A549 (cell line): ENCODE results near the gene RER1. TPM values are rescaled to one million over a fixed set of nuclear protein-coding genes. Genes with fewer than 3 reads are reported as not detected.

ENCODE experiments used
- ATAC-seq, 2 experiments: fragments of 200-7000 bp in 1 of 2; fragments of >200 bp in 1 of 2; cut with Nextera tagmentation in 1 of 2; cut with Tn5 transposase in 1 of 2; 3 replicates each; pipeline versions ENCODE4 v1.8.0 to v1.9.1; 2018 to 2020; ENCODE audit warnings: mild to moderate bottlenecking in 1 of 2, moderate library complexity in 1 of 2
- CTCF ChIA-PET: fragments of 300-600 bp; sonication (Branson Sonifier 250); formaldehyde crosslinking; extraction: SDS; loops from one replicate; lab custom pipeline; 2021; ENCODE audit warnings: antibody characterized with exemption, inconsistent platforms; lab: Yijun Ruan, JAX
- POLR2A ChIA-PET: fragments of 350-600 bp; formaldehyde crosslinking; extraction: SDS; loops from one replicate; lab custom pipeline; 2021; ENCODE audit warnings: antibody characterized with exemption, inconsistent platforms; lab: Yijun Ruan, JAX
- DNase-seq, 2 experiments: peaks; one replicate each; pipeline versions ENCODE4 v3.0.0 to v3.0.0-alpha.2; 2011 to 2016; ENCODE audit warnings: low read depth in 1 of 2, low spot score in 1 of 2
- FAIRE-seq: peaks from 2 replicates; lab custom pipeline; 2011; peaks lifted over from hg19 to GRCh38; lab: Jason Lieb, UNC
- H3K27ac ChIP-seq, 2 experiments: fragments of >200 bp; sonication (Bioruptor Twin); formaldehyde crosslinking; 3 replicates each; pipeline ENCODE4 v1.5.1; 2016 to 2017
- H3K4me1 ChIP-seq: fragments of >200 bp; sonication (Bioruptor Twin); formaldehyde crosslinking; 3 replicates; pipeline ENCODE4 v1.6.1; 2016
- H3K4me2 ChIP-seq: fragments of >200 bp; sonication (Bioruptor Twin); formaldehyde crosslinking; 3 replicates; pipeline ENCODE4 v1.6.1; 2016
- H3K4me3 ChIP-seq: fragments of >200 bp; sonication (Bioruptor Twin); formaldehyde crosslinking; 3 replicates; pipeline ENCODE4 v1.5.1; 2016
- H3K9me3 ChIP-seq: fragments of >200 bp; sonication (Bioruptor Twin); formaldehyde crosslinking; 3 replicates; pipeline ENCODE4 v1.6.1; 2016
- BHLHE40 ChIP-seq: IDR thresholded peaks from 2 replicates; pipeline ENCODE4 v1.6.1; 2012; ENCODE audit warnings: low read depth, low read length, inconsistent platforms
- CBX2 ChIP-seq: fragments of 200-600 bp; sonication (generic); IDR thresholded peaks from 2 replicates; pipeline ENCODE4 v1.6.1; 2016; ENCODE audit warnings: low read depth, mild to moderate bottlenecking, borderline replicate concordance
- CBX8 ChIP-seq: fragments of 200-600 bp; sonication (generic); IDR thresholded peaks from 2 replicates; pipeline ENCODE4 v1.6.1; 2016
- EHMT2 ChIP-seq: fragments of 200-600 bp; sonication (generic); IDR thresholded peaks from 2 replicates; pipeline ENCODE4 v1.6.1; 2016; ENCODE audit warnings: antibody characterized with exemption, low read depth, mild to moderate bottlenecking, moderate library complexity
- ESRRA ChIP-seq: fragments of 150-350 bp; IDR thresholded peaks from 2 replicates; pipeline ENCODE4 v1.6.1; 2014; ENCODE audit warnings: mild to moderate bottlenecking, low read length, borderline replicate concordance
- HDAC2 ChIP-seq: fragments of 200-600 bp; sonication (generic); IDR thresholded peaks from 2 replicates; pipeline ENCODE4 v1.6.1; 2016
- KDM1A ChIP-seq: fragments of 200-600 bp; sonication (generic); IDR thresholded peaks from 2 replicates; pipeline ENCODE4 v1.6.1; 2016; ENCODE audit warnings: low read depth, mild to moderate bottlenecking
- KDM5A ChIP-seq: fragments of 200-600 bp; sonication (generic); IDR thresholded peaks from 2 replicates; pipeline ENCODE4 v1.6.1; 2016; ENCODE audit warnings: antibody characterized with exemption, mild to moderate bottlenecking
- NFE2L2 ChIP-seq: fragments of 150-350 bp; conservative IDR thresholded peaks from 2 replicates; pipeline ENCODE4 v1.6.1; 2014; ENCODE audit warnings: low read length
- POLR2A ChIP-seq: IDR thresholded peaks from 2 replicates; pipeline ENCODE4 v1.6.1; 2012; ENCODE audit warnings: mild to moderate bottlenecking, low read length
- RAD21 ChIP-seq, 2 experiments: fragments of >200 bp in 1 of 2; sonication (Bioruptor Twin) in 1 of 2; formaldehyde crosslinking in 1 of 2; IDR thresholded peaks in 1 of 2; conservative IDR thresholded peaks in 1 of 2; 2 replicates in 1 of 2; 3 replicates in 1 of 2; pipeline ENCODE4 v1.6.1; 2012 to 2018; ENCODE audit warnings: inconsistent platforms in 1 of 2
- RNF2 ChIP-seq: fragments of 200-600 bp; sonication (generic); IDR thresholded peaks from 2 replicates; pipeline ENCODE4 v1.6.1; 2016; ENCODE audit warnings: low read depth, mild to moderate bottlenecking, antibody characterized with exemption, moderate library complexity, borderline replicate concordance
- SMC3 ChIP-seq: fragments of >200 bp; sonication (Bioruptor Twin); formaldehyde crosslinking; IDR thresholded peaks from 3 replicates; pipeline ENCODE4 v1.6.1; 2018; ENCODE audit warnings: inconsistent platforms
- SREBF2 ChIP-seq: fragments of 450-650 bp; IDR thresholded peaks from 2 replicates; pipeline ENCODE4 v1.6.1; 2014; ENCODE audit warnings: mild to moderate bottlenecking, moderate library complexity
- ZC3H11A ChIP-seq: fragments of 450-650 bp; IDR thresholded peaks from 2 replicates; pipeline ENCODE4 v1.6.1; 2014; ENCODE audit warnings: antibody characterized with exemption, mild to moderate bottlenecking
- WGBS: methylation state at CpG from one replicate; pipeline ENCODE4 v1.1.6; 2017; ENCODE audit errors: missing lambda C conversion rate; 5-methylcytosine and 5-hydroxymethylcytosine counted together
- polyA plus RNA-seq, 4 experiments: library from polyadenylated mRNA; depleted of rRNA in 3 of 4; stranded (reverse); fragments of >200 nt; fragmentation: RNase III in 1 of 4; extraction: RNeasy Plus Mini Kit Qiagen cat#74134 plus additional on column Dnase treatment in 1 of 4; gene quantifications; 2 replicates in 3 of 4; 3 replicates in 1 of 4; pipeline ENCODE4 v1.2.3, GENCODE V29; 2011 to 2017
- TF ChIP-seq, protein P1 (sequence below): IDR thresholded peaks from 2 replicates; pipeline ENCODE4 v1.6.1; 2012
- TF ChIP-seq, protein P2 (sequence below): fragments of >200 bp; sonication (Bioruptor Twin); formaldehyde crosslinking; IDR thresholded peaks from 2 replicates; pipeline ENCODE4 v1.6.1; 2016
- TF ChIP-seq, protein P3 (sequence below): fragments of 250-450 bp; sonication (Bioruptor Pico); IDR thresholded peaks from 2 replicates; pipeline ENCODE4 v1.5.0; 2020; ENCODE audit warnings: low read depth, mild to moderate bottlenecking, moderate library complexity
- TF ChIP-seq, protein P4 (sequence below): fragments of 450-650 bp; IDR thresholded peaks from 2 replicates; pipeline ENCODE4 v1.6.1; 2014; ENCODE audit warnings: antibody characterized with exemption
- TF ChIP-seq, protein P5 (sequence below): IDR thresholded peaks from 2 replicates; pipeline ENCODE4 v1.6.1; 2012
- TF ChIP-seq, protein P6 (sequence below): fragments of 150-350 bp; IDR thresholded peaks from 2 replicates; pipeline ENCODE4 v1.6.1; 2014; ENCODE audit warnings: low read depth, mild to moderate bottlenecking, low read length

RER1 gene
- polyA plus RNA-seq, 2 of the 4 experiments (the other 2 are of a cell fraction): 72.3 to 213 TPM

DNA sequence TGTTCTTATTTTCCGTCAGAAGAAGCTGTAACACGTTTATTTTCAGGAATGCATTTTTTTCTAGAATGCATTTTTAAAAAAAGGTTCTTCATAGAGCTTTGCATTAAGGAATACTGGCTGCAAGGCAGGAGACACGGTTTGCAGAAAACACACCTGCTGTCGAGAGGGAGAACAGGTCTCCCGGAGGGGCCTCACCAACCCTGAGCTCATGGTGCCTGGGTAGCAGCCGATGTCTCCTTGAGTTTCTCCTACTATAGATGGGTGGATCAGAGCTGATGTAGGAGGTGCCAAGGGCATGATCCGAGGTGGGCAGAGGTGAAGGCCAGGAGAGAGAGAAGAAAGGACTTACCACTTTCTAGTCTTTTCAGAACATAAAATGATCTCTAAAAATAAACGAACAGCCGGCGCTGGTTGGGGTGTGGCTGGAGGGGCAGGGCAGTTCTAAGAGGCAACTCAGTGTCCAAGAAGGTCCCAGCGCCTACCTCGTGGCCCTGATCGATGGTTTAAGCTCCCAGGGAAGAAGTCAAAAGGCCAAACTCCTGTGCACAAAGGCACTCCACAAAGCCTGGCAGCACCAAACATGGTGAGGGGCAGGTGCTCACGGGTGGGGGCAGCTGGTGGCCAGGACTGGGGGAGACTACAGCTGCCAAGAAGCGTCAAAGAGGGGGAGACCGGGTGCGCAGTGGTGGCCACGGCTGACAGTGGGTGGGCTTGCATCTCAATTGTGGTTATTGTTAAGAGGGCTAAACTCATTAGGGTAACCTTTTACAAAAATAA, 12.5 kb upstream of the RER1 start:
- no peak for ATAC-seq
- Histone ChIP-seq H3K27ac (no peak overlapping the region), H3K4me2 (no peak overlapping the region), H3K4me1 (no peaks in the 10 kb centered on the region), H3K4me3 (no peak overlapping the region), H3K9me3 (no peaks in the 10 kb centered on the region)
- CTCF ChIA-PET: interaction anchor here (16.3 kb wide), 1 partner anchor 180 kb away, joined by 267 read pairs; the partner anchor contains the start of gene FAAP20
- WGBS: 77% methylated on average over 18 of the region's 18 CpGs
- TF ChIP-seq KDM1A: no peak
- no peak for TF ChIP-seq CBX2
- no peak for TF ChIP-seq ESRRA
- TF ChIP-seq CBX8: no peak
- TF ChIP-seq SREBF2: no peak
- TF ChIP-seq EHMT2: no peak
- no peak for TF ChIP-seq ZC3H11A
- TF ChIP-seq KDM5A: no peak
- TF ChIP-seq, protein P1, sequence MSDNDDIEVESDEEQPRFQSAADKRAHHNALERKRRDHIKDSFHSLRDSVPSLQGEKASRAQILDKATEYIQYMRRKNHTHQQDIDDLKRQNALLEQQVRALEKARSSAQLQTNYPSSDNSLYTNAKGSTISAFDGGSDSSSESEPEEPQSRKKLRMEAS: no peak
- TF ChIP-seq, protein P2, sequence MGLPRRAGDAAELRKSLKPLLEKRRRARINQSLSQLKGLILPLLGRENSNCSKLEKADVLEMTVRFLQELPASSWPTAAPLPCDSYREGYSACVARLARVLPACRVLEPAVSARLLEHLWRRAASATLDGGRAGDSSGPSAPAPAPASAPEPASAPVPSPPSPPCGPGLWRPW: no peak
- no peak for TF ChIP-seq NFE2L2
- DNase-seq: no peak
- POLR2A ChIA-PET: no interaction called here
- no peak for FAIRE-seq

DNA sequence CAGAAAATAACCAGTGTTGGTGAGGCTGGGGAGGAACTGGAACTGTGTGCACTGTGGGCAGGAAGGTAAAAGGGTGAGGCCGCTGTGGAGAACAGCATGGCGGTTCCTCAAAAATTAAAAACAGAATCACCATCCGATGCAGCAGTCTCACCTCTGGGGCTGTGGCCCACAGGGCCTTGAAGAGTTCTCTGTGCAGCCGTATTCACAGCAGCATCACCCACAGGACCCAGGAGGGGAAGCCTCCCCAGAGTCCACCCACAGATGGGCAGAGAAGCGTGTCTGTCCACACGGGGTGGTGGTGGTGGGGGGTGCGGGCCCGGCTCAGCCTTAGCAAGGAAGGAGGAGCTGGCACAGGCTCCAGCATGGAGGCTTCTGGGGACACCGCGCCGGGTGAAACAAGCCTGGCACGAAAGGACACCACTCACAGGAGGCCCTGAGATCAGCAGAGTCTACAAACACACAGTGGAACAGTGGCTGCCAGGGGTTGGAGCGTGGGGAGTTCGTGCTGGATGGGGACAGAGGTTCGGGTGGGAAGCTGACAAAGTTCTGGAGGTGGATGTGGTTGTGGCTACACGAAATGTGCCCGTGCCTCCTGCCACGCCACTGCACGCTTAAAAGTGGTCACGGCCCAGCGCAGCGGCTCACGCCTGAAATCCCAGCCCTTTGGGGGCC, 11.8 kb upstream of the RER1 start:
- Histone ChIP-seq H3K4me2 (no peak overlapping the region), H3K4me3 (no peak overlapping the region), H3K27ac (no peak overlapping the region), H3K9me3 (no peaks in the 10 kb centered on the region), H3K4me1 (no peaks in the 10 kb centered on the region)
- TF ChIP-seq RNF2 (no peak), BHLHE40 (no peak), CBX2 (no peak), RAD21 (conservative IDR thresholded peaks at IDR 0.05 in 1 of 2, IDR thresholded peaks at IDR 0.05 in 1 of 2) (no peak), SMC3 (no peak), HDAC2 (no peak), POLR2A (no peak), KDM1A (no peak), SREBF2 (no peak)
- TF ChIP-seq, protein P3, sequence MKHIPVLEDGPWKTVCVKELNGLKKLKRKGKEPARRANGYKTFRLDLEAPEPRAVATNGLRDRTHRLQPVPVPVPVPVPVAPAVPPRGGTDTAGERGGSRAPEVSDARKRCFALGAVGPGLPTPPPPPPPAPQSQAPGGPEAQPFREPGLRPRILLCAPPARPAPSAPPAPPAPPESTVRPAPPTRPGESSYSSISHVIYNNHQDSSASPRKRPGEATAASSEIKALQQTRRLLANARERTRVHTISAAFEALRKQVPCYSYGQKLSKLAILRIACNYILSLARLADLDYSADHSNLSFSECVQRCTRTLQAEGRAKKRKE (CRISPR knock-in tag): no peak
- TF ChIP-seq, protein P4, sequence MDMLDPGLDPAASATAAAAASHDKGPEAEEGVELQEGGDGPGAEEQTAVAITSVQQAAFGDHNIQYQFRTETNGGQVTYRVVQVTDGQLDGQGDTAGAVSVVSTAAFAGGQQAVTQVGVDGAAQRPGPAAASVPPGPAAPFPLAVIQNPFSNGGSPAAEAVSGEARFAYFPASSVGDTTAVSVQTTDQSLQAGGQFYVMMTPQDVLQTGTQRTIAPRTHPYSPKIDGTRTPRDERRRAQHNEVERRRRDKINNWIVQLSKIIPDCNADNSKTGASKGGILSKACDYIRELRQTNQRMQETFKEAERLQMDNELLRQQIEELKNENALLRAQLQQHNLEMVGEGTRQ: no peak
- TF ChIP-seq, protein P5, sequence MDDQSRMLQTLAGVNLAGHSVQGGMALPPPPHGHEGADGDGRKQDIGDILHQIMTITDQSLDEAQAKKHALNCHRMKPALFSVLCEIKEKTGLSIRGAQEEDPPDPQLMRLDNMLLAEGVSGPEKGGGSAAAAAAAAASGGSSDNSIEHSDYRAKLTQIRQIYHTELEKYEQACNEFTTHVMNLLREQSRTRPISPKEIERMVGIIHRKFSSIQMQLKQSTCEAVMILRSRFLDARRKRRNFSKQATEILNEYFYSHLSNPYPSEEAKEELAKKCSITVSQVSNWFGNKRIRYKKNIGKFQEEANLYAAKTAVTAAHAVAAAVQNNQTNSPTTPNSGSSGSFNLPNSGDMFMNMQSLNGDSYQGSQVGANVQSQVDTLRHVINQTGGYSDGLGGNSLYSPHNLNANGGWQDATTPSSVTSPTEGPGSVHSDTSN: no peak
- TF ChIP-seq, protein P6, sequence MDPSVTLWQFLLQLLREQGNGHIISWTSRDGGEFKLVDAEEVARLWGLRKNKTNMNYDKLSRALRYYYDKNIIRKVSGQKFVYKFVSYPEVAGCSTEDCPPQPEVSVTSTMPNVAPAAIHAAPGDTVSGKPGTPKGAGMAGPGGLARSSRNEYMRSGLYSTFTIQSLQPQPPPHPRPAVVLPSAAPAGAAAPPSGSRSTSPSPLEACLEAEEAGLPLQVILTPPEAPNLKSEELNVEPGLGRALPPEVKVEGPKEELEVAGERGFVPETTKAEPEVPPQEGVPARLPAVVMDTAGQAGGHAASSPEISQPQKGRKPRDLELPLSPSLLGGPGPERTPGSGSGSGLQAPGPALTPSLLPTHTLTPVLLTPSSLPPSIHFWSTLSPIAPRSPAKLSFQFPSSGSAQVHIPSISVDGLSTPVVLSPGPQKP: no peak
- 92% methylated on average over 18 of the region's 23 CpGs for WGBS
- POLR2A ChIA-PET: interaction anchor here (2.9 kb wide), 1 partner anchor 185 kb away, joined by 25 read pairs; the partner anchor contains the start of gene FAAP20
- DNase-seq (no peak), ATAC-seq (no peak), FAIRE-seq (no peak)
- CTCF ChIA-PET: interaction anchor here (1.0 to 16.3 kb wide), 2 partner anchors 143 to 180 kb away, joined by 3 to 267 read pairs; partner anchors contain the start of gene FAAP20
